A549 treated with RU486 at 1 μM for 4 hours (cell line): Measurements from ENCODE around the gene KBTBD6. TPM values are rescaled to one million over a fixed set of nuclear protein-coding genes. Genes with fewer than 3 reads are reported as not detected.

Experiments used
- total RNA-seq: library from RNA; stranded (reverse); fragments of 200-300 nt; extraction: Qiagen RNA extraction; gene quantifications from 5 replicates; pipeline ENCODE4 v1.2.3, GENCODE V29; 2022; ENCODE audit warnings: low read depth

Gene KBTBD6, protein sequence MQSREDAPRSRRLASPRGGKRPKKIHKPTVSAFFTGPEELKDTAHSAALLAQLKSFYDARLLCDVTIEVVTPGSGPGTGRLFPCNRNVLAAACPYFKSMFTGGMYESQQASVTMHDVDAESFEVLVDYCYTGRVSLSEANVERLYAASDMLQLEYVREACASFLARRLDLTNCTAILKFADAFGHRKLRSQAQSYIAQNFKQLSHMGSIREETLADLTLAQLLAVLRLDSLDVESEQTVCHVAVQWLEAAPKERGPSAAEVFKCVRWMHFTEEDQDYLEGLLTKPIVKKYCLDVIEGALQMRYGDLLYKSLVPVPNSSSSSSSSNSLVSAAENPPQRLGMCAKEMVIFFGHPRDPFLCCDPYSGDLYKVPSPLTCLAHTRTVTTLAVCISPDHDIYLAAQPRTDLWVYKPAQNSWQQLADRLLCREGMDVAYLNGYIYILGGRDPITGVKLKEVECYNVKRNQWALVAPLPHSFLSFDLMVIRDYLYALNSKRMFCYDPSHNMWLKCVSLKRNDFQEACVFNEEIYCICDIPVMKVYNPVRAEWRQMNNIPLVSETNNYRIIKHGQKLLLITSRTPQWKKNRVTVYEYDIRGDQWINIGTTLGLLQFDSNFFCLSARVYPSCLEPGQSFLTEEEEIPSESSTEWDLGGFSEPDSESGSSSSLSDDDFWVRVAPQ
- 3.0 to 5.5 TPM (median 5.2 TPM) in 5 replicates for total RNA-seq

DNA sequence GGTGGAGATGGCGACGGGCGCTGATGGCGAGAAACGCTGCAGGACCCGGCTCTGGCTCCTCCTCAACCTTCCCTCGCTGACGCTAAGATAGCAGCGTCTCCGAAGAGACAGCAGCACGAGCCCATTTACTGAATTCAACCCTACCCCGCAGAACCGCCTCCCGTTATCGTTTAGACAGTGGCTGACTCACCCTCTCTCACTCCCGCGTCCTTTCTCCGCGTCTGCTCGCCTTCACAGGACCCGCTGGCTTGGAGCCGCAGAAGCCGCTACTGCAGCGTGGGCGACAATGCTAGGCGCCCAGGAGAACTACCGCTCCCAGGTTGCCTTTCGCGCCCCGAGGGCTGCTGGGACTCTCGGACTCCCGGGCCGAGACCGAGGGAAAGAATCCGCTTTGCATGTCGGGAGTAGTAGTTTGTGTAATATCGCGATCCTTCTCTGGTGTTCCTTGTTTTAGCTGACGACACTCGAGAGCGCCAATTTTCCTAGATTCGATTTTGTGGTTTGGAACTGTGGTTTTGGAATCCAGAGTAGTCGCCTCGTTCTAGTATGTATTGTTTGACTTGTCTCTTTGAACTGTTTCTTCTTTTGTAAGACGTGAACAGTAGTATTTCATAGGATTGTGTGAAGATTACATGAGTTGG is at the start of gene KBTBD6:
Gene KBTBD6, minus strand, starts transcription at position 291 of the 641 bp plus-strand sequence. CDS start 291 bp downstream, outside the sequence.

Other genes starting within 250 kb of the KBTBD6 start
- 23.6 to 30.1 TPM (median 26.4 TPM) in 5 replicates for gene ELF1, start 113.5 kb downstream of the KBTBD6 start, total RNA-seq
- 6.4 to 9.8 TPM (median 7.6 TPM) in 5 replicates for gene WBP4, start 71.3 kb downstream of the KBTBD6 start, total RNA-seq
- gene KBTBD7, start 61.8 kb upstream of the KBTBD6 start, total RNA-seq: 1.3 to 2.8 TPM (median 2.5 TPM) in 5 replicates
- gene MTRF1, start 130.8 kb upstream of the KBTBD6 start, total RNA-seq: 5.1 to 7.0 TPM (median 6.6 TPM) in 5 replicates
- 4.7 to 10.1 TPM (median 10.0 TPM) in 5 replicates for gene NAA16, start 178.5 kb upstream of the KBTBD6 start, total RNA-seq